HPDE6-E6E7 (cell line): ENCODE data around the gene UQCRC1.

Source experiments
- DNase-seq: peaks from one replicate; pipeline ENCODE4 v3.0.0; 2011; ENCODE audit warnings: missing footprints; ENCODE audit errors: extremely low spot score

UQCRC1 gene

DNA sequence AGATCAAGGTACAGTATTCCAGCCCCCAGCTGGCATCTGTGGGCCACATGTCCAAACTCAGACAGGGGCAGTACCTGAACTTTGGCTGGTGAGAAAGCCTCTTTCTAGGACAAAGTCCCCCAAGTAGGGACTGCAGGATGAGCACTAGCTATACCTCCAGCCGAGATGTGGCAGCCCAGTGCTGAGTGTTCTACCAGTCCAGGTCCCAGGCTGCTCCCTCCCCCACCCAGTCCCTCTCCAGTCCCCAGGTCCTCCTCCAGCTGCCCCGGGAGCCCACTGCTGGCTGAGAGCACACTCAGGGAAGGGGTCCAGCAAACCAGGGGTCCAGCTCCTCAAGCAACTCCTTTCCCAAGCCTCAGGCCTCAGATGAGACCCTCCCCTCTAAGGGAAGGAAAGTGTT lies 24.3 kb upstream of the UQCRC1 start:
- DNase-seq: no peak

DNA sequence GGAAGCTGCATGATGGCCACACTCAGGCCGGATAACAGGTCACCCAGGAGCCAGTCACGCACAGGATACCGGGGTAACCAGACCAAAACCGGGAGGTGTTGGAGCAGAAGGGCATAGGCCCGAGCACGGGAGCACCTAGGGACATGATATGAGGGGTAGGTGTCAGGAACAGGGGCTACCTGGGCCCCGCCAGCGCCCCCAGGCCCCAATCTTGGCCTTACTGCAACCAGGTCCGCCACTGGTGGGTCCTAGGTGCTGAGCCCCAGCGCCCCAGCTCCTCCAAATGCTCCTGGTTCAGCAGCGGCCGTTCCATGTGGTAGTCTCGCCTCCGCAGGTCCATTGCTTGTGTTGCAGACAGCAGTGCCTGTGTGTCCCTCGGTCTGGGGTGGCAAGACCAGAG lies 23.8 kb upstream of the UQCRC1 start:
- DNase-seq: no peak

DNA sequence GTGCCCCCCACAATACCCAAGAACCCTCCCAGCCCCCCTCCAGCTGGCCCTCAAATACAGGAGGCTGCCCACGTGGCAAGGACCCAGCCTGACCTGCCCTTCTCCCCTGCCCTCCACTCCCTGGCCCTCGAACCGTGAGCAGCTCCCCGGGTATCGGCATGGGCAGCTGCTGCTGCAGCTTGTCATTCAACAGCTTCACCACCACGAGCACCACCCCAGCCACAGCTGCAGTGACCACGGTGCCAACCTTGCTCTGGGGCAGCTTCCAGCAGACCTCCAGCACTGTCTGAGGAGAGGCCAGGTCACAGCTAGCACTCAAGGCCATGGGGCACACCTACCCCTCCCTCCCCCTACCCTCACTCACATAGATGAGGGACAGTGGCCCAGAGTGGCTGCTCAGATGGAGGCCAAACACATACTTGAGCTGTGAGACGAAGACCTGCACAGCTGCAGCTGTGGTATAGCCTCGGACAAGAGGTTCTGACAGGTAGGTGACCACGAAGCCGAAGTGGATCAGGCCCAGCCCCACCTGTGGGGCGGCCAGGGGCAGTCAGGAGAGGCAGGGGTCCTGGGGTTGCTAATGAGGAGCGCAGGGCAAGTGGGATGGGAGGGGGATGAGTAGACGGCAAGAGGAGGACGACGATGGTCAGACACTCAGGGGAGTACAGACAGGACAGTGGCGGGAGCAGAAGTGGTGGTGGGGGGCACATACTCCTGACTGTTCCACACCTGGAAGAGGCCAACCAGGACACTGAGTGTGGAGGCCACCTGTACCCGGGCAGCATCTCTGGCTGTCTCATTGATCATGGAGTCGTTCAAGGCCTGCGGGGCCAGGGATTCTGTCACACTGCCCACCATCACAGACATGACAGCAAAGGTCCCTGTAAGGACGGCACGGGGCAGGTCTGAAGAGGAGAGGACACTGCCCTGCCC lies 22.3 kb upstream of the UQCRC1 start:
- DNase-seq: no peak

DNA sequence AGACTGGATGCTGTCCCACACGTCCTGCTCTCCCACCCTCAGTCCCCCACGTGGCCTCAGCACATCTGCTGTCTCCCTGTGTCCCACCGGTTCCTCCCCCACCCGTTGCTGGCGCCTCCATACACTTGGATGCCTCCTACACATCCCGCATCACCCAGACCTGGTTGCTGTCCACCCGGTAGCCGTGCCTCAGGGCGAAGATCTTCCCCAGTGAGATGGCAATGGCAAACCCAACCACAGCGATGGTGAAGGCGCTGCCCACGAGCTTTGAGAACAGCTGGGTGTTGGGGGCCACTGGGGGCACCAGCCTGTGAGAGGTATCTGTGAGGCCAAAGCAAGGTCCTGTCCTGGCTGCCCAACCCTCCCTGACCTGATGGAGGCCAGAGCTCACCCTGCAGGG lies 21.4 kb upstream of the UQCRC1 start:
- no peak for DNase-seq

DNA sequence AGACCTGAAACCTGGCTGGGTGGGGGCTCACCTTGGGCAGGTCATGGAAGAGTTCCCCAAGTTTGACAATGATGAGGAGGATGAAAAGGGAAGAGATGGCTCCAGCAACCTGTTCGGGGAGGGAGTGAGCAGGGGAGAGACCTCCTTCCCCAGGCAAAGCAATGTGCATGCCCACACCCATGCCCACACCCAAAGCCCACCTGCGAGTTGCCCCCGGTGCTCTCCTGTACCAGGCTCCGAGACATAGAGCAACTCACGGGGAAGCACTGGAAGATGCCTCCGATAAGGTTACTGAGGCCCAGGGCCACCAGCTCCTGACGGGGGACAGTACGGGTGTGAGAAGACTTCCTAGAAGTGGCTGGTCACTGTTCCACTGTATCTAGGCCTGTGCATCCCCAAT lies 21.0 kb upstream of the UQCRC1 start:
- DNase-seq: no peak

DNA sequence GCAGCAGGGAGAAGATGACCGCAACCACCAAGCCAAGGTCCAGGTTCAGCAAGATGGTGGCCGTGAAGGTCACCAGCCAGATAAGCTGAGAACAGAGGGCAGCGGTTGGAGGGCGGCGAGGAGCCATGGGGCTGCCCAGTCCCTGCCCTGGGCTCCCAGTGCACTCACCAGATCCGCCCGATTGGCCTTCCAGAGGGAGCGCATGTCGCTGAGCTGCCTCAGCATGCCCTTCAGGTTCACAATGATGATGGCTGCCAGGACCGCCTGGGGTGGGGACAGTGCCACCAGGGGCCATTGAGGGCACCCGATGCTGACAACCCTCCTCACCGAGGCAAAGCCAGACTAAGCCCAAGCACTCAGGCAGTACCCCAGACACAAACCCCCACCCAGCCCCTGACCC lies 20.4 kb upstream of the UQCRC1 start:
- no peak for DNase-seq

DNA sequence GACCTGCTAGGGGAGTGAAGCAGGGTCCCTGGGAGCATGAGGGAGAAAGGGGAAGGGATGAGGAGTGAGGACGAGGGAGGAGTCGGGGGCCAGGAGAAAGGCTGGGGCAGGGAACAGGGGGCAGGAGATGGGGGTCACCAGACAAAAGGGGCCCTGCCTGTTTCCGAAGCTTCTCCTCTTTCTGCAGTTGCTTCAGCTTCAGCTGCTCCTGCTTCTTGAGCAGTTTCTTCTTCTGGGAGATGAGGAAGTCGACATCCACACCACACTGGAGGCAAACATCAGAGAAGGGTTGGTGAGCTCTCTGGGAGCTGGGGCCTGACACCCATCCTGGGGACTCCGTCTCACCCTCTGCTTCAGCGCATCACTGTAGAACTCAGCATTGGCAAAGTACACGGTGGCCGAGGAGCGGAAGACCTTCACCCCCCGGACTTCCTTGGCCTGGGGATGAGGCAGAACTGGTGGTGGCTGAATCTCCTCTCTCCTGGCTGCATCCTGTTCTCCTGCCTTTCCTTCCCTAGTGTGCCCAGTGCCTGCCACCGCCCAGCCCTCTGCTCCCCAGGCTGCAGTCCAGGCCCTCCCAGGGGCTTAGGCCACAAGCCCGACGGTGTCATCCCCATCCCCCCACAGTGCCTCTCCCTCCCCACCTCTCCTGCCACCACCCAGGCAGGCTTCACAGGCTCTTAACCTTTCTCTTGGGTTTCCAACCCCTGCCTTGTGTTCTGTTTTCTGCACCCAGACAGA lies 19.0 kb upstream of the UQCRC1 start:
- DNase-seq: no peak

DNA sequence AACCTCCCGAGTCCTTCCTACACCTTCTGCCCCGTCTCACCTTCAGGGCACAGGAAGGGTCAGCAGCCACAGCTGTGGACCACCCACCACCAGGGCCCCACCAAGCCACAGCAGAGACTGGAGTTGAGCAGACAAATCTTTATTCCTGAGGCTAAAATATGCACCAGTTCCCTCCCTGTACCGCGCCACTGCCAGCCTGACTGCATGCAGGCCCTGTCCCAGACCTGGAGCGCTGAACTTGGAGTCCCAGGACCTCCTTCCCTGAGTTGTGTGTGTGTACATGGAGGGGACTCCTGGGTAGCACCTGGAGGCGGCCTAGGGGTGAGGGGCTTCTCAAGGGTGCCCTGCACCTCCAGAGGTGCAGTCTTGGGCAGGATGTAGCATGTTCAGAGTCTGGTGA lies 16.2 kb upstream of the UQCRC1 start:
- DNase-seq: no peak

DNA sequence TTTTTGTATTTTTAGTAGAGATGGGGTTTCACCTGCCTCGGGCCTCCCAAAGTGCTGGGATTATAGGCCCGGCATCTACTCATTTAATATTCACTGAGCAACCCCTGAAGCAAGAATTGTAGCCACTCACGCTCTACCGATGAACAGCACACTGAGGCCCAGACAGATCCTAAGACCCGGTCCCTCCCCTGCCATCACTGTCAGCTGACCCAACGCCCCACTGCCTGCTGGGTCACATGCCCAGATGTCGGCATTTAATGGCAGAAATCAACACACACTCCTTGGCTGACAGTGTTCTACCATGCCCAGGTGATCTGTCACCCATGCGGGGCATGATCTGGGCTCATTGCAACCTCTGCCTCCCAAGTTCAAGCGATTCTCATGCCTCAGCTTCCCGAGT lies 15.3 kb upstream of the UQCRC1 start:
- no peak for DNase-seq

DNA sequence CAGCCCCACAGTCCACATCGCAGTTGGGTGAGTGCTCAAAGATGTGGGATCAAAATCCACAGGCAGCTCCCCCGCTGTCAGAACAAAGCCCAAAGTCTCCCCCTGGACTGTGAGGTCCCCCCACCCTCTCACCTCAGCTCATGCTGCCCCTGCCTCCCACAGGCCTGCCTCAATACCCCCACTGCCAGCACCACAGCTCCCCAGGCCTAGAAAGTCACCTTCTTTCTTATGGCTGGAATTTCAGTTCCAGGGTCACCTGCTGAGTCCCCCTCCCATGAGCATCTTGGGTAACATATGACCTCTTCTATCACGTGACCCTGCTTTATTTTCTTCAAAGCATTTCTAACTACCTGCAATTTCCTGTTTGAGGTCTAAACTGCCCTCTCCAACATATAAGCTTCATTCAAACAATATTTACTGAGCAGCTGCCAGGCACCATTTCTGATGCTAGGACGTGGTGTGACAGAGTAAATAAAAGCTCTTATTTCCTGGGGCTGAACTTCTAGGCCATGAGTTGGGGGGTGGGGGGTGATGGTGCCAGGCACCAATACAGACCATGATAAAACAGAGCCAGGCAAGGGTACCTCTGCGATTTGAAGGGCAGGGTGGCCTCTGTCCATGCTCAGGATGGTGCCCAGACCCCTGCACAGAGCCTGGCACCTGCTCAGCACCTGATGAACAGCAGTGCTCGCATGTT lies 14.6 kb upstream of the UQCRC1 start:
- DNase-seq: no peak

DNA sequence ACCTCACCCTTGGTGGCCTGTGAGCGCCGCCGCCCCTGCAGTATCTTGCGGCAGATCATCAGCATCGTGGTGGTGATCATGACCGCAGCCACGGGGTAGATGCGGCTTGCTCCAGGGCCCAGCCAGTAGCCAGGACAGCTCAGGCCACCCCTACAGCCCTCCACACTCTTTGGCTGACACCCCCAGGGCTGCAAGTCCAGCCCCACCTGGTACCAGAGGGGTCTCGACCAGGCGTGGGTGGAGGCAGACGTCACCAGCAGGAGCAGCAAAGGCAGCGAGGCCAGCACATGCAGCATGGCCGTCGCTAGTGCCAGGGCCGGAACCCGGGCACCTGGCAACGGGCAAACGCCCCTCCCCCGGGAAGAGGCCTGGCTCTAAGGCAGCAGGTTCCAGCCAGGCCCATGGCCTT lies 12.0 kb upstream of the UQCRC1 start, which contains the start of gene TMEM89:
Gene TMEM89 (minus strand): TSS at position 309 of the 409 bp plus-strand sequence. CDS start 13 bp downstream, at position 296.
- DNase-seq: no peak

DNA sequence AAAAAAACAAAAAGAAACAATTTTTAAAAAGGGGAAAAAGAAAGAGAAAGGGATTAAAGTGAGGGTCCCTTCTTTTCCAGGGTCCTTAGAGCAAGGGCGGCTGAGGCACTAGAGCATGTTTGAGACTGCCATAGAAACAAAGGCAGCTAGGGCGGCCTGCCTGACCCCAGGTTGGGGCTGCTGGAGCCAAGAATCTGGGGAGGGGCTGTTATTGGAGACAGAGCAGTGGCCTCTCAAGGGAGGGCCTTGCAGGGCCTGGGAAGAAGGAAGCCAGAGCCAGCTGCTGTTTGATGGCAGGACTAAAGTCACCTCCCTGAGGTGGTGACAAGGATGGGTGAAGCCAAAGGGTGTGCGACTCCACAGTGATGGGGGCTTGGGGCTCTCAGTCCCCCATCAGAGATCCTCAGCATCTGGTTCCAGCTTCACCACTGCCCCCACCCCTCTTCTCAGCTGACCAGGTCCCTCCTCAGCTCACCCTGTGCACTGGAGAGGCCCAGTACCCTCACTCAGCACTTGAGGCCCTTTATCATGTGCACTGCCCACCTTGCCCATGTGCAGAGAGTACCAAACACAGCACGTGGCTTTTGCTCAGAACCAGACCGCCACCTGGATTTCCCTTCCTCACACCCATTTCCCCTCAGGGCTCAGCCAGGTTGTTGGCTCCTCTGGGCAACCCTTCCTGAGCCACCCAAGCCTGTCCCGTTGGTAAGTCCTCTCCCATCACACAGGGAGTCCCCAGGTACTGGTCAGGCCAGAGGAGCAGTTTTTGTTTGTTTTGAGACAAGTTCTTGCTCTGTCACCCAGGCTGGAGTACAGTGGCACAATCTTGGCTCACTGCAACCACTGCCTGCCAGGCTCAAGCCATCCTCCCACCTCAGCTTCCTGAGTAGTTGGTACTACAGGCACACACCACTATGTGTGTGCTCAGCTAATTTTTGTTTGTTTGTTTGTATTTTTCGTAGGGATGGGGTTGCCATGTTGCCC lies 10.4 kb upstream of the UQCRC1 start:
- no peak for DNase-seq

DNA sequence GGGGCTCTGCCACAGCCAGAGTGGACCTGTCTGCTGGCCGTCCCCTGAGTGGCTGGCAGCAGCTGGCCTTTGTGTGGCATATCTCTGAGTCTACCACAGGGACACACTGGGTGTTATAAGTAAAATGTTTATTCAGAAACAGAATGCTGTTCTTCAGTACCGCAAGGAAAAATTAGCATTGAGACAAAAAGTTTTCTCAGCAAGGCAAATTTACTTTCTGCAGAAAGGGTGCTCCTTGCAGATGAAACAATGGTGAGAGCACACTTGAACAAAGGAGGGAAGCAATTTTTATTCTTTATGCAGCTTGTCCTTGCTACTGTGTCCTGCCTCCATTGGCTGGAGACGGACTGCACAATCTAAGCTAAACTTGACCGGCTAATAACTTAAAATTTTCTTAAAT lies 8.1 kb upstream of the UQCRC1 start:
- DNase-seq: no peak

DNA sequence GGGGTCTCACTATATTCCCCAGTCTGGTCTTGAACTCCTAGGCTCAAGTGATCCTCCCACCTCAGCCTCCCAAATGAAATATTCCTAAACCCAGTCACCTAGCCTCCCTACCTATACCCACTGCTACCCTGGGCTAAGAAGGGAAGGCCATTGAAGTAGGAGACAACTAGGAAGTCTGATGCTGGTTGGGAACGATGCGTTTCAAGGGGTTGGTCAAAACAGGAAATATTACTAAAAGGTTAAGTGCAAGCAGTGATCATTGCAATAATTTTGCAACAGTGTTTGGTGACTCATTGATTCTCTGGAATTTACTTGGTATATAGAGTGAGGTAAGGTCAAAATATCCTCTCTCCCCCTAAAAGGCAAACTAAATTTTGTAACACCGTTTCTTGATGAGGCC lies 4.6 kb upstream of the UQCRC1 start:
- DNase-seq: no peak

DNA sequence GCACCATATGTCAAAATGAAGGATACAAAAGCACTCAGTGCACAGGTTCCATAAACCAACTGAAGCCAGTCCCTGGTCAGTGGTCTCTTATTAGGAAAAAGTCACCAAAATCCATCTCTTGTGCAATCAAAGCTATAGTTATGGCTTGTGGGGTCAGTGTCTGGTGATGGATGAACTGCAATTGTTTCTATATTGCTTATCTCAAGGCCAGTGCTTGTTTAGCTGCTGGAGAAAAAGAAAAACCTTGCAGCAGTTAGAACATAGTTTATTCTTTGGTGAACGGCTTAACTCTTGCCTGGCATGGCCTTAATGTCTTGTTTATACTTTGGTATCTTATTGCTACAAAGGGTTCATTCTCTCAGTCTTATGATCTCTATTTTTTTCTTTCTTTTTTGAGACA lies 2.9 kb upstream of the UQCRC1 start:
- no peak for DNase-seq

DNA sequence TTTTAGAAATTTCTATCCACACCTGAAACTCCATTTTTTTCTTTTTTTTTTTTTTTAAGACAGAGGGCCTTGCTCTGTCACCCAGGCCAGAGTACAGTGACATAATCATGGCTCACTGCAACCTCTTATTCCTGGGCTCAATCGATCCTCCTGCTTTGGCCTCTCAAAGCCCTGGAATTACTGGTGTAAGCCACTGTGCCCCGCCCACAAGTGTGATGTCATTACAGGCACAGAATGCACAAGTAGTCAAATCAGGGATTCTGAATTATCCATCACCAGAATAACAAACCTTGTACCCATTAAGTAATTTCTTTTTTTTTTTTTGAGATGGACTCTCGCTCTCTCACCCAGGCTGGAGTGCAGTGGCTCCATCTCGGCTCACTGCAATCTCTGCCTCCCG lies 1.9 kb downstream of the UQCRC1 start:
- DNase-seq: no peak

DNA sequence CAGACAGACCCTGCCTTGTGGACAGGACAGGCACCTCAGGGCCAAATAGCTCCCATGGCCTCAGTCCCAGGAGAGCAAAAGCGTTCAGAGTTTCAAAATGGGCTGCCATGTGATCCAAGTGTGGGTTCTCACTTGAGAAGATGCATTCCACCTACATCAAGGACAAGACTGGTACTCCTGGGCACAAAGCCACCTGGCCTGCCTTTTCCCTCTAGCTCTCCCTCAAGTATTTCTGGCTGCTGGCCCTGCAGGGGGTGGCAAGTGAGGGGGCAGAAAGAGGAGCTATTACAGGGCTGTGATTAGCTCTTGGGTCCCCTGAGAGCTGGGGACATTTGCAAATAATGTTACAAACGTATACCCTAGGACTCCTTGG lies 7.8 kb downstream of the UQCRC1 start:
- no peak for DNase-seq

DNA sequence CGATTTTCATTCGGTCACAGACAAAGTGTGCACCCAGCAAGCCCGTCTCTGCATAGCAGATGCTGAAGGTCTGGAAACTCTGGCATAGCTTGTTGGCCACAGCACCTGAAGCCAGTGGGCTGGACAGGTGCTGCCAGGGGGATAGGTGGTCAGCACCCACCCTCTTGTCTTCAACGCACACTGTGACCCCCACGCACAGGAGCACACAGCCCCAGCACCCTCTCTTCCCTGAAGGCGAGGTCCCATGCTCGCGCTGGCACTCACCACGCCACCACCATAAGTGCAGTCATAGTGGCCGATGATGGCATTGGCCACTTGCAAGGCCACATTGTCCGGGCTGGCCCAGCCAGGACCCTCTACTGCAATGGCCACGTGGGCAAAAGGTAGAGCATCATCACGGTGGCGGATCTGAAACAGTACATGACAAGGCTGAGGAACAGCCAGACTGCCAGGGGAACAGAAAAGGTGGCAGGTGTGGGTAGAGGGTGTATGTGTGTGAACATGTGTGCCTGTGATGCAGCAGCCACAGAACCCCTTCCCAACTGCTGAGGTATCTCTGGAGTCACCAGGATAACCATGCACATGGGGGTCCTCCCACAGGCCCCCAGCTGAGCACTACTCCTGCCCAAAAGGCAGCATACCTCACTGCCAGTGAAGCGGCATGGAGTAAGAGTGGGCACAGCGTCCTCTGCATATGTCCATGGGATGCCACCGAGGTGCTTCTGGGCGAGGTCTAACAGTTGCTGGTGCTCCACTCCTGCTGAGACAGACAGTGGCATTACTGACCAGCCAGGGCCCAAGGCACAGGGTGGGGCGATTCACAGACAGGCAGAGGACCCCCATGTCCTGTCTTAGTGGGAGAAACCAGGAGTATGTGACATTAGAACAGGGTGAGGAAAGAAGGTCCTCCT lies 8.5 kb downstream of the UQCRC1 start:
- no peak for DNase-seq

DNA sequence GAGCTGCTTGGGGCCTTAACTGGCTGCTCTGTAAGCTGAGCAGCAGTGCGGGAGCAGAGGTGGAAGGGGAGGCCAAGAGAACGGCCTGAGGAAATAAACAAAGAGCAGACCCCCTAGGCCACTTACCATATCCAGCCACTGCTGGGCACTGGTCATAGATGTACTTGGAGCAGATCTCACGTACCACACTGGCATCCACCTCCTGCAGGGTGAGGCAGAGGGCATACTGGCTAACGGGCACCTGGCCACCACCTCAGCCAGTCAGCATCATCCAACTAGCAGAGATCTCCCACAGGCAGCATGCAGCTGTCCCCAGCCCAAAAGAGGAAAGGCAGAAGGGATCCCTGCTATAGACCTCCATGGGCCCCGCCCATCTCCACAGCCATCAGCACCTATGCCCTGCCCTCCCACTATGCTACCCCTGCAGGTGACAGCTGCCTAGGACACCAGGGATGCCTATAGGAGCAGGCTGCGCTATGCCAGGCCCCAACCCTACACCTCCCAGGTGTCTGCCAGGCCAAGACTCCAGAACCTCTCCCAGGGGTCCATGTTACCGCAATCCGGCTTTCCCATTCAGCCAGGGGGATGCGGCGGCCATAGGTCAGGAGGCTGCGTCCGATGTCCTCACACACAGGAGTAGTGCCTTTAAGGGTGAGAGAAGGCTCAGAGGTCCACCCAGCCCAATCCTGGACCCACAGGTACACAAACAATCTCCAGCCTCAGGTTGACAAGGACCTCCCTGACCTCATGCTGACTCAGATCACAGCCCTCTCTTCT lies 9.7 kb downstream of the UQCRC1 start:
- no peak for DNase-seq
